DND-41 (cell line): ENCODE measurements around the gene HUNK.

Source experiments
- ATAC-seq: fragments of 200-7000 bp; cut with Tn5 transposase; 3 replicates; pipeline ENCODE4 v1.9.1; 2021; ENCODE audit warnings: low read depth; ENCODE audit not compliant: insufficient read depth
- DNase-seq: peaks from one replicate; pipeline ENCODE4 v3.0.0-alpha.2; 2020
- H2AFZ ChIP-seq: 2 replicates; pipeline ENCODE4 v1.6.0; 2012; ENCODE audit warnings: low read depth, low read length
- H3K27ac ChIP-seq: 2 replicates; pipeline ENCODE4 v1.5.1; 2012; ENCODE audit warnings: low read length, inconsistent platforms
- H3K27me3 ChIP-seq: fragments of 200-600 bp; sonication (generic); 2 replicates; pipeline ENCODE4 v1.6.0; 2012; ENCODE audit warnings: low read length, mild to moderate bottlenecking, inconsistent platforms; ENCODE audit not compliant: insufficient read depth, poor library complexity
- H3K36me3 ChIP-seq: 2 replicates; pipeline ENCODE4 v1.5.1; 2012; ENCODE audit warnings: low read length, inconsistent platforms; ENCODE audit not compliant: insufficient read depth
- H3K4me1 ChIP-seq: 2 replicates; pipeline ENCODE4 v1.5.1; 2012; ENCODE audit warnings: mild to moderate bottlenecking, low read length; ENCODE audit not compliant: insufficient read depth
- H3K4me2 ChIP-seq: 2 replicates; pipeline ENCODE4 v1.6.0; 2012; ENCODE audit warnings: mild to moderate bottlenecking, moderate library complexity, low read length, inconsistent platforms; ENCODE audit not compliant: insufficient read depth
- H3K4me3 ChIP-seq, 2 experiments: fragments of 200-600 bp in 1 of 2; shearing (Covaris generic) in 1 of 2; 2 replicates each; pipeline ENCODE4 v1.5.1; 2012 to 2016; ENCODE audit warnings: inconsistent platforms in 2 of 2, low read length in 2 of 2, mild to moderate bottlenecking in 2 of 2, low read depth in 1 of 2, moderate library complexity in 1 of 2
- H3K79me2 ChIP-seq: 2 replicates; pipeline ENCODE4 v1.6.0; 2012; ENCODE audit warnings: low read length, inconsistent platforms; ENCODE audit not compliant: insufficient read depth
- H3K9ac ChIP-seq: 2 replicates; pipeline ENCODE4 v1.6.0; 2012; ENCODE audit warnings: low read depth, mild to moderate bottlenecking, inconsistent platforms, low read length, moderate library complexity
- H3K9me3 ChIP-seq: 2 replicates; pipeline ENCODE4 v1.5.1; 2012; ENCODE audit warnings: low read length, moderate library complexity, mild to moderate bottlenecking, inconsistent platforms; ENCODE audit not compliant: insufficient read depth, severe bottlenecking
- H4K20me1 ChIP-seq: 2 replicates; pipeline ENCODE4 v1.6.0; 2012; ENCODE audit warnings: low read length; ENCODE audit not compliant: insufficient read depth
- EZH2 ChIP-seq: IDR thresholded peaks from 3 replicates; pipeline ENCODE4 v1.6.1; 2012; ENCODE audit warnings: borderline replicate concordance, low read depth, mild to moderate bottlenecking, moderate library complexity, low read length, inconsistent platforms; ENCODE audit not compliant: severe bottlenecking
- TF ChIP-seq, protein P1 (sequence below): IDR thresholded peaks from 2 replicates; pipeline ENCODE4 v1.5.1; 2012; ENCODE audit warnings: borderline replicate concordance, low read length, moderate library complexity, mild to moderate bottlenecking; ENCODE audit not compliant: poor library complexity, severe bottlenecking; ENCODE audit errors: extremely low read depth

HUNK gene

DNA sequence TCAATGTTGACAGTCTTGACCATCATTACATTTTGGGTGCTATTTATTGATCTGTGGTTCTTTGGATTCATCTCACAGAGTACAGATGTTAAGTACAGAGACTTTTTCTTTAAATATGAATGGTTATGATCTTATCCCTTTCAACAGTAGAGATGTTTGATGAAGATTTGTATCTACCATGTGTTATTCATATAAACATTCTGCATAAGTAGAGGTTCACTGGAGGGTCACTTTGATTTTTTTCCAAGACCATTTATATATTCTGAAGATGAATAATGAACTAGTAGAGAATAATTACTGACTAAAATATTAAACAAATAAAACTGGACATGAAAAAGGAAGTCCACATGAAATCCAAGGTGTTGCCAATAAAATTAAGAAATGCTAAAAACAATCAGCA is 28.6 kb upstream of the HUNK start:
- Histone ChIP-seq H3K36me3 (no peaks in the 10 kb centered on the region), H3K4me3 (no peak overlapping the region), H3K9ac (no peak overlapping the region), H3K4me1 (no peaks in the 10 kb centered on the region), H2AFZ (no peak overlapping the region), H3K79me2 (no peaks in the 10 kb centered on the region), H3K27ac (no peak overlapping the region), H4K20me1 (no peaks in the 10 kb centered on the region), H3K9me3 (no peaks in the 10 kb centered on the region), H3K27me3 (peaks cover 13% of the 10 kb centered on the region), H3K4me2 (no peak overlapping the region)
- TF ChIP-seq, protein P1, sequence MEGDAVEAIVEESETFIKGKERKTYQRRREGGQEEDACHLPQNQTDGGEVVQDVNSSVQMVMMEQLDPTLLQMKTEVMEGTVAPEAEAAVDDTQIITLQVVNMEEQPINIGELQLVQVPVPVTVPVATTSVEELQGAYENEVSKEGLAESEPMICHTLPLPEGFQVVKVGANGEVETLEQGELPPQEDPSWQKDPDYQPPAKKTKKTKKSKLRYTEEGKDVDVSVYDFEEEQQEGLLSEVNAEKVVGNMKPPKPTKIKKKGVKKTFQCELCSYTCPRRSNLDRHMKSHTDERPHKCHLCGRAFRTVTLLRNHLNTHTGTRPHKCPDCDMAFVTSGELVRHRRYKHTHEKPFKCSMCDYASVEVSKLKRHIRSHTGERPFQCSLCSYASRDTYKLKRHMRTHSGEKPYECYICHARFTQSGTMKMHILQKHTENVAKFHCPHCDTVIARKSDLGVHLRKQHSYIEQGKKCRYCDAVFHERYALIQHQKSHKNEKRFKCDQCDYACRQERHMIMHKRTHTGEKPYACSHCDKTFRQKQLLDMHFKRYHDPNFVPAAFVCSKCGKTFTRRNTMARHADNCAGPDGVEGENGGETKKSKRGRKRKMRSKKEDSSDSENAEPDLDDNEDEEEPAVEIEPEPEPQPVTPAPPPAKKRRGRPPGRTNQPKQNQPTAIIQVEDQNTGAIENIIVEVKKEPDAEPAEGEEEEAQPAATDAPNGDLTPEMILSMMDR, result no peak
- TF ChIP-seq EZH2, result no peak
- no peak for DNase-seq
- no peak for ATAC-seq

DNA sequence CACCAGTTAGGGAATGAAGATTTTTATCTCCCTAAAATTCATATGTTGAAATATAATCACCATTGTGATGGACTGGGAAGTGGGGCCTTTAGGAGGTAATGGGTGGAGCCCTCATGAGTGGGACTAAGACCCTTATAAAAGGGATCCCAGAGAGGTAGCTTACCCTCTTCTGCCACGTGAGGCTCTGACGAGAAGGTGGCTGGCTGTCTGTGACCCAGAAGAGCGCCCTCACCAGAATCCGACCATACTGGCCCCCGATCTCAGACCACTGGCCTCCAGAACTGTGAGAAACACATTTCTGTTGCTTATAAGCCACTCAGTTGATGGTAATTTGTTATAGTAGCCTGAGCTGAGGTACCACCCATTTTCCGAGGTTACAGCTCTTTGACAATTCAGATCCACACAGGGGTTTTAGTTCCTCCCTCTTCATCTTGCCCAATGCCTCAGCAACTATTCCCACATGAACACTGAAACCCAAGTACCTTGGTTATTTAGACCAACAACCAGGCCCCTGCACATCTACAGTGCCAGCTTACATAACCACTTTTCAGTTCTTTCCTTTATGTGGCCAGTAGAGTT is 27.6 kb upstream of the HUNK start:
- DNase-seq, result no peak

DNA sequence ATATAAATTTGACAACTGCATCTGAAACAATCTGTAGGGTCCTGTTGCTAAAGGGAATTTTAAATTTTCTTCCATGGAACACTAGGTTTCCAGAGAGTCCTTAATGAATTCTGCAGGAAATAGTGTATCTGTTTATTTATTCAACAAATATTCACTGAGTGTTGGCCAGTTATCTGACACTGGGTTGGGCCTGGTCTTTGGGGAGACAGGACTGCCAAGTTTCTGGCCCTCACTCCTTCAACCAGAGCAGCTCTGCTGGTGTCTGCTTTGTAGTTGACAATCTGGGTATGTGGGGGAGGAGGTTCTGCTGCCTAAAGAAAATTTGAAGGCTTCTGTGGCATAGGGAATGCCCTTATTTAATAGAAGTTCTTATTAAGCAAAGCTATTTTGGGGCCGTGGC is 26.1 kb upstream of the HUNK start:
- no peak overlapping the region for H2AFZ ChIP-seq
- DNase-seq (no peak), ATAC-seq (no peak)
- H3K79me2 ChIP-seq, result no peaks in the 10 kb centered on the region
- peaks cover 13% of the 10 kb centered on the region for H3K27me3 ChIP-seq
- no peak overlapping the region for H3K4me3 ChIP-seq
- H3K27ac ChIP-seq, result no peak overlapping the region
- no peak overlapping the region for H3K4me2 ChIP-seq
- no peak overlapping the region for H3K9ac ChIP-seq
- no peaks in the 10 kb centered on the region for H3K36me3 ChIP-seq
- TF ChIP-seq, protein P1, result no peak
- no peak for TF ChIP-seq EZH2
- H3K9me3 ChIP-seq, result no peaks in the 10 kb centered on the region
- no peaks in the 10 kb centered on the region for H4K20me1 ChIP-seq
- H3K4me1 ChIP-seq, result no peaks in the 10 kb centered on the region

More for the DNA sequence above, 27.6 kb upstream of the HUNK start:
- no peak overlapping the region for H3K27ac ChIP-seq
- TF ChIP-seq, protein P1, result no peak
- no peak for TF ChIP-seq EZH2
- no peak overlapping the region for H2AFZ ChIP-seq
- no peaks in the 10 kb centered on the region for H4K20me1 ChIP-seq
- no peak overlapping the region for H3K4me3 ChIP-seq
- no peaks in the 10 kb centered on the region for H3K36me3 ChIP-seq
- no peak for ATAC-seq
- H3K4me1 ChIP-seq, result no peaks in the 10 kb centered on the region
- no peak overlapping the region for H3K9ac ChIP-seq
- peaks cover 13% of the 10 kb centered on the region for H3K27me3 ChIP-seq
- no peaks in the 10 kb centered on the region for H3K79me2 ChIP-seq
- H3K4me2 ChIP-seq, result no peak overlapping the region
- no peaks in the 10 kb centered on the region for H3K9me3 ChIP-seq
